ENCODE results near the gene TSPEAR. TPM values are rescaled to one million over a fixed set of nuclear protein-coding genes. Genes with fewer than 3 reads are reported as not detected.

TSPEAR gene
- total and polyA plus RNA-seq, 2 donors from 2014 or later, result 0.09 to 0.22 TPM

DNA sequence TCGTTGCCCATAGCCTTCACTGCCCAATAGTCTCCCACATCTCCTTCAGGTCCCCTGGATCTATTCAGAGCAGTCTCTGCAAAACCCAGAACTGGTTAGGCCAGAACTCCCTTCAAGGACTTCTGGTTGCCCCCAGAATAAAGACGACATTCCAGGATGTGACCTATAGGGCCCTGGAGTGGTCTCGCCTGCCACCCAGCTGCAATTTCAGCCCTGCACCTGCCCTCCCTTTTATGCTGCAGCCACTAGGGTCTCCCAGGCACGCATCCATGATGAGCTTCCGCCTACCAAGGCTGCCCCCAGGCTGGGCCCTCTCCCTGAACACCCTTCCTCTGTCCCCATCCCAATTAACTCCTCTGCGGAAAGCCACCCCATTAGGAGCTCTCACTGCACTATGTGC, 7.2 kb upstream of the TSPEAR start:
- TF ChIP-seq, protein P1, sequence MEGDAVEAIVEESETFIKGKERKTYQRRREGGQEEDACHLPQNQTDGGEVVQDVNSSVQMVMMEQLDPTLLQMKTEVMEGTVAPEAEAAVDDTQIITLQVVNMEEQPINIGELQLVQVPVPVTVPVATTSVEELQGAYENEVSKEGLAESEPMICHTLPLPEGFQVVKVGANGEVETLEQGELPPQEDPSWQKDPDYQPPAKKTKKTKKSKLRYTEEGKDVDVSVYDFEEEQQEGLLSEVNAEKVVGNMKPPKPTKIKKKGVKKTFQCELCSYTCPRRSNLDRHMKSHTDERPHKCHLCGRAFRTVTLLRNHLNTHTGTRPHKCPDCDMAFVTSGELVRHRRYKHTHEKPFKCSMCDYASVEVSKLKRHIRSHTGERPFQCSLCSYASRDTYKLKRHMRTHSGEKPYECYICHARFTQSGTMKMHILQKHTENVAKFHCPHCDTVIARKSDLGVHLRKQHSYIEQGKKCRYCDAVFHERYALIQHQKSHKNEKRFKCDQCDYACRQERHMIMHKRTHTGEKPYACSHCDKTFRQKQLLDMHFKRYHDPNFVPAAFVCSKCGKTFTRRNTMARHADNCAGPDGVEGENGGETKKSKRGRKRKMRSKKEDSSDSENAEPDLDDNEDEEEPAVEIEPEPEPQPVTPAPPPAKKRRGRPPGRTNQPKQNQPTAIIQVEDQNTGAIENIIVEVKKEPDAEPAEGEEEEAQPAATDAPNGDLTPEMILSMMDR (IDR thresholded peaks at IDR 0.05; ENCODE audit: borderline replicate concordance, extremely low read depth, insufficient read depth), result no peak
- H3K9ac ChIP-seq (ENCODE audit: low read length in 3 of 3), result no peak overlapping the region
- intact Hi-C loops (cut with DNase I), result no loop called here
- H3K9me3 ChIP-seq (ENCODE audit: control insufficient read depth in 2 of 3, insufficient read depth in 1 of 3, low read length in 3 of 3), result no peaks in the 10 kb centered on the region
- H3K4me3 ChIP-seq (ENCODE audit: low read length in 3 of 3), result no peak overlapping the region
- peak in 1 of 5 donors; percentile 37 for DNase-seq
- no peaks in the 10 kb centered on the region for H3K27me3 ChIP-seq (ENCODE audit: control insufficient read depth, insufficient read depth, low read length)
- H3K4me1 ChIP-seq (ENCODE audit: control insufficient read depth in 2 of 3, insufficient read depth in 2 of 3, low read depth in 1 of 3, low read length in 3 of 3), result peaks cover 0 to 2% (median 0%) of the 10 kb centered on the region in 3 donors
- no peaks in the 10 kb centered on the region for H3K36me3 ChIP-seq (ENCODE audit: control insufficient read depth in 2 of 3, insufficient read depth in 3 of 3, low read length in 3 of 3)
- no peak for FAIRE-seq
- no peak overlapping the region for H3K27ac ChIP-seq (ENCODE audit: low read depth in 2 of 2, low read length in 2 of 2)

DNA sequence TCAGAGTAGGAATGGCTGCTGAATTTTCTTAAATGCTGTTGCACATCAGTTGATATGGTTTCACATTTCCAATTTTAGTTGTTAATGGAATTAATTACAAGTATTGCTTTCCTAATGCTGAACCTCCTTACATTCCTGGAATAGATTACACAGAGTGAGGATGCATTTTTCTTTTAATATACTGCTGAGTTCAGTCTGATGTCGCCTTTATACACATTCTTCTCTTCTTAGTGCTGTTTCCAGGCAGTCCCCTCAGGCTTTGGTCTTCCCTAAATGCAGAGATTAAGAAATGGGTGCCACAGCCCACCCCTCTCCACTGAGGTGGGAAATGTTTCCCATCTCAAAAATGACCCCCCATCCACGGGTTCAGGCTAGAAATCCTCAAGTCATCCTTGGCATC, 6.7 kb upstream of the TSPEAR start:
- H3K9me3 ChIP-seq (ENCODE audit: control insufficient read depth in 2 of 3, insufficient read depth in 1 of 3, low read length in 3 of 3), result no peaks in the 10 kb centered on the region
- H3K27ac ChIP-seq (ENCODE audit: low read depth in 2 of 2, low read length in 2 of 2), result no peak overlapping the region
- no peaks in the 10 kb centered on the region for H3K36me3 ChIP-seq (ENCODE audit: control insufficient read depth in 2 of 3, insufficient read depth in 3 of 3, low read length in 3 of 3)
- TF ChIP-seq, protein P1 (IDR thresholded peaks at IDR 0.05; ENCODE audit: borderline replicate concordance, extremely low read depth, insufficient read depth), result no peak
- intact Hi-C loops (cut with DNase I), result no loop called here
- no peak for DNase-seq
- no peak overlapping the region for H3K9ac ChIP-seq (ENCODE audit: low read length in 3 of 3)
- no peak overlapping the region for H3K4me3 ChIP-seq (ENCODE audit: low read length in 3 of 3)
- peaks cover 0 to 2% (median 0%) of the 10 kb centered on the region in 3 donors for H3K4me1 ChIP-seq (ENCODE audit: control insufficient read depth in 2 of 3, insufficient read depth in 2 of 3, low read depth in 1 of 3, low read length in 3 of 3)
- no peak for FAIRE-seq
- H3K27me3 ChIP-seq (ENCODE audit: control insufficient read depth, insufficient read depth, low read length), result peaks cover under 1% of the 10 kb centered on the region

DNA sequence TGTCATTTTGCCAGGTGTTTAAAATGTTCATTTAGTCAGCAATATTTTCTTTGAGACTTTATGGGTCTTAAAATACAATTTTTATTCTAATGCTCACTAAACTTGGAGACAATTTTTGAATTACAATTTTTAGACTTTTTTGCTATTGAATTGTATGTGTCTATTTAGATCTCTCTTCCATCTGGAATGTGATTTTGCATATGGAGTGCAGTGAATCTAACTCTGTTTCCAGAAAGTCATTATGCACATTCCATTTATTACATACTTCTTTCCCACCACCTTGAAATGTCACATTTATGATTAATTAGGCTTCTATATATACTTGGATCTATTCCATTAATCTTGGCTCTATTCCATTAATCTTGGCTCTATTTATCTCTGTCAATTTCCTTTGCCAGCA, 5.6 kb upstream of the TSPEAR start:
- intact Hi-C loops (cut with DNase I), result no loop called here
- TF ChIP-seq, protein P1 (IDR thresholded peaks at IDR 0.05; ENCODE audit: borderline replicate concordance, extremely low read depth, insufficient read depth), result no peak
- Histone ChIP-seq H3K9me3 (ENCODE audit: control insufficient read depth in 2 of 3, insufficient read depth in 1 of 3, low read length in 3 of 3) (no peaks in the 10 kb centered on the region), H3K27ac (ENCODE audit: low read depth in 2 of 2, low read length in 2 of 2) (no peak overlapping the region), H3K27me3 (ENCODE audit: control insufficient read depth, insufficient read depth, low read length) (peaks cover 11% of the 10 kb centered on the region), H3K36me3 (ENCODE audit: control insufficient read depth in 2 of 3, insufficient read depth in 3 of 3, low read length in 3 of 3) (no peaks in the 10 kb centered on the region), H3K4me1 (ENCODE audit: control insufficient read depth in 2 of 3, insufficient read depth in 2 of 3, low read depth in 1 of 3, low read length in 3 of 3) (no peaks in the 10 kb centered on the region), H3K9ac (ENCODE audit: low read length in 3 of 3) (no peak overlapping the region), H3K4me3 (ENCODE audit: low read length in 3 of 3) (no peak overlapping the region)
- no peak for FAIRE-seq
- no peak for DNase-seq

DNA sequence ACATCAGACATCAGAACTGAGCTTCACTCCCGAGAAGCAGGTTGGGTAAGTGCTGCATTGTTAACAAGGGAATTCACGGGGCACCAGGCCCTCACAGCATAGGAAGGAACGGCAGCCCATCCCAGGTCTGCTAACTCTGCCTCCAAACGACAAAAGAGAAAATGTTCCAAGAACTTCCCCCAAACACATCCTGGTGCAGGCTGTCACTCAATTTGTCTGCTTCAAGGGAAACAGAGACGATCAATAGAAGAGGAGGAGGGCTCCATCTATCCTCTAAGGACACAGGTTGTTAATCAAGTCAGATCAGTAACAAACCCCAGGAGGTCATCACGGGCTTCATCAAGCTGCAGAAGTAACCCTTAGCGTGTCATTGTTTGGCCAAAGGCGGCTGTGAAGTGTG, 3.5 kb upstream of the TSPEAR start:
- no peaks in the 10 kb centered on the region for H3K4me1 ChIP-seq (ENCODE audit: control insufficient read depth in 2 of 3, insufficient read depth in 2 of 3, low read depth in 1 of 3, low read length in 3 of 3)
- H3K36me3 ChIP-seq (ENCODE audit: control insufficient read depth in 2 of 3, insufficient read depth in 3 of 3, low read length in 3 of 3), result no peaks in the 10 kb centered on the region
- FAIRE-seq, result no peak
- intact Hi-C loops (cut with DNase I), result no loop called here
- H3K9me3 ChIP-seq (ENCODE audit: control insufficient read depth in 2 of 3, insufficient read depth in 1 of 3, low read length in 3 of 3), result no peaks in the 10 kb centered on the region
- H3K27ac ChIP-seq (ENCODE audit: low read depth in 2 of 2, low read length in 2 of 2), result no peak overlapping the region
- H3K4me3 ChIP-seq (ENCODE audit: low read length in 3 of 3), result no peak overlapping the region
- peak in 1 of 5 donors; percentile 19 for DNase-seq
- TF ChIP-seq, protein P1 (IDR thresholded peaks at IDR 0.05; ENCODE audit: borderline replicate concordance, extremely low read depth, insufficient read depth), result no peak
- H3K9ac ChIP-seq (ENCODE audit: low read length in 3 of 3), result no peak overlapping the region
- H3K27me3 ChIP-seq (ENCODE audit: control insufficient read depth, insufficient read depth, low read length), result peaks cover 19% of the 10 kb centered on the region

All from kidney (tissue), 14 donors.